Left ventricle myocardium superior (tissue), 1 donor: ENCODE data around the gene PLPPR3. TPM values are rescaled to one million over a fixed set of nuclear protein-coding genes. Genes with fewer than 3 reads are reported as not detected.

Experiments
- ATAC-seq: fragments of 200-7000 bp; cut with Tn5 transposase; one replicate; pipeline ENCODE4 v1.9.1; 2020; ENCODE audit warnings: mild to moderate bottlenecking, moderate library complexity
- DNase-seq: peaks from one replicate; pipeline ENCODE4 v3.0.0-alpha.2; 2020
- intact Hi-C: fragments of 100-400 bp; cut with micrococcal nuclease; formaldehyde crosslinking; loops from one replicate; pipeline ENCODE4 v1.11.0; 2022
- total RNA-seq: library from RNA; stranded (reverse); fragmentation: NEBNext Ultra II Directional; extraction: Animal tissue kit (Norgen Biotek cat#: 25700); gene quantifications from one replicate; pipeline ENCODE4 v1.2.1, GENCODE V29; 2021
- donor health status: DM: no; HTN: yes; CAD: no; lungs with severe emphysema.

PLPPR3 gene
- total RNA-seq, 1 donor from 2014 or later: not detected

DNA sequence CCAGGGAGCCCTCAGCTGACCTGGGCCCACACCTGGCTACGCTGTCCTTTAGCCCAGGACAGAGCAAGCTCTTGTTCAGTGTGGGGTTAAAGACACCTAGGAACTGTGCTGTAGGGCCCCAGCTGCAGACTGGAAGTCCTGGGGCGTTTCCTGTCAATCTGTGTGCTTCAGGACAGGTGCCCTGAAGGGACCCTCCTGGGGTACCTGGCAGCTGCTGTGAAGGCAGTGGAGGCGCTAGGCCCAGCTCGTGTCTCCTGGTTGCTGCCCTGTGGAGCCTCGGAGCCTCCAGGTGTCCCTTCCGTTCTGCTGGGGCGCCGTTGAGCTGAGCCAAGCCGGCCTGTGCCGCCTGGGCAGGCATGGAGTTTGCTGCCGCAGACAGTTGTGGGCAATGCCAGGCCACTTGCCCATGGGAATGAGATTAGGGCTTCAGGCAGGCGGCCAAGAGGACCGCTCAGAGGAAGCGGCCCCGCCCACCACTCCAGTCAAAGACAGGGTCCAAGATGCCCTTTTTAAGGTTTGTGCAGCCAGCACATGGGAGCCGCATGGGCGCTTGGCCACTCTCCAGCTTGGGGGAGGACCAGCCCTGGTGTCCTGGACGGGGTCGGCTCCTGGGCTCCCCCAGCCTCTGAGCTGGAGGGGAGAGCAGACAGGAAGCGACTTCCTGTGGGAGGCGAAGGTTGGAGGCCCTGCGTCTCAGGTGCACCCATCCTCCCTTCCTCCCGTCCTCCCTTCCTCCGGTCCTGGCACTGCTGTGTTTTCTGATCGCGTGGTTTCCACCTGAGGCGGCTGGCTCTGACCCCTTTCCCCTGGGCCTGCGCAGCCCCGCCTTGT, 20.5 kb downstream of the PLPPR3 start:
- DNase-seq (peak; percentile 92), ATAC-seq (peak; percentile 43)
- intact Hi-C loops: no loop called here

DNA sequence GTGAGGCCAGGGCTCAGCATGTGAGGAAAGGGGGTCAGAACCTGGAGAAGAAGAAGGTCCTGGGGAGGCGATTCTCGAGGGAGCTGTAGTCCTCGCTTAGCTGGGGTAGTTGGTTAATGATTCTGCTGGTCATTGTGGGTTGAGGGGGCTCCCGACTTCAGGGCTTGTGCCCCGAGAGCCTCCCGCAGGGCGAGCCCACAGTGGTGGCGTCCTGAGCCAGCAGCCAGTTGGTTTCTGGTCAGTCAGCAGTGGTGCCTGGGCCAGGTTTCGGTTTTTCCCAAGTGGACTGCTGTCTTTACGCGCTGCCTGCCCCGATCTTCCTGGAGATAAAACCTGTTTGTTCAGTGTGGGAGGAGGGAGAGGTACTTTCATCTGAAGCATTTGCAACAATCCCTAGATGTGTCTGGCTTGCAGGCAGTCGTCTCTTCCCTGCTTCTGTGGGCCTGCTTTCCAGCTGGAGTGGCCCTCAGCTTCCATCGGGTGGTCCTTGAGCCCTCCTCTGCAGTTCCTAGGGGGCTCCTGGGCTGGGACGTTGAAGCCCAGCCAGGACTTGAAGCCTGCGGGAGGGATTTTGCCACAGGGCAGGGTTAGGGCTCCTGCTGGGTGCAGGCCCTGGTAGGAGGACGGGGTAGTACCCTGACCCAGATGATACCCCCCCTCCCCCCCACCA, 21.3 kb downstream of the PLPPR3 start:
- intact Hi-C loops: no loop called here
- DNase-seq: no peak
- no peak for ATAC-seq

DNA sequence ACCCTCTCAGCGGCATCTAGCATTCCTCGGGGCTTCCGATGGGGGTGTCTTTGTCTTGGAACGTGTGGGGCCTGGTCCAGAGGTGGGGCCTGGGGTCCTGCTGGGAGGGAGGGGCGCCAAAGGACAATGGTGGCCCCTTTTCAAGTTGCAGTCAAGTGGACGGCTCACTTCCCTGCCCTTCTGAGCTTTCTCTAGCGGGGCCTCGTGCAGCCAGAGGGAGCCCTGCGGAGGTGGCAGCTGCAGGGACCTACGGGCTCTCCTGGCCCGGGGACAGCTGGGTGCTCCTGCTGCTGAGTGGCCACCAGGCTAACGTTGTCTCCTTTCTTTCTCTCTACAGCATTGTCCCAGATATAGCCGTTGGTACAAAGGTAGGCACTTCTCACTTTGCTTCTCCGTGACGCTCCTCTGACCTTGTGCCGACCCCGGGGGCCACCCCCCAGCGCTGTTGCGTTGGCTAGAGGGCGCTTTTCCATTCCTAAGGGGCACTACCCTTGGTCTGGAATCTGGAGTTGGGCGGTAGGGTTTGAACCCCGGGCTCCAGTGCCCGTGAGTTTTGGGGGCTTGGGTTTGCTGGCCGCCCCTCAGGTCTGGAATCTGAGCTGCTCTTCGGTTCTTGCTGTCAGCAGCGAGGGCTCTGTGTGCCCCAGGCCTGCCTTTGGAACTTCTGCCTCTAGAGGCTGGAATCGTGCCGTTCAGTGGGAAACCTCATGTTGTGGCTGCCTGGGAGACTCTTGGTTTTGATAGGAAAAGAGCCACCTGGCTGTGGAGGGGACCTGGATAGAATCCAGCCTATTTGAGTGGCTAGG, 22.5 kb downstream of the PLPPR3 start:
- DNase-seq: no peak
- ATAC-seq: no peak
- intact Hi-C loops: no loop called here

- intact Hi-C loops: no loop called here
- DNase-seq: no peak
These were observed 23.2 kb downstream of the PLPPR3 start for GRCh38 chr19:798415-799075.

DNA sequence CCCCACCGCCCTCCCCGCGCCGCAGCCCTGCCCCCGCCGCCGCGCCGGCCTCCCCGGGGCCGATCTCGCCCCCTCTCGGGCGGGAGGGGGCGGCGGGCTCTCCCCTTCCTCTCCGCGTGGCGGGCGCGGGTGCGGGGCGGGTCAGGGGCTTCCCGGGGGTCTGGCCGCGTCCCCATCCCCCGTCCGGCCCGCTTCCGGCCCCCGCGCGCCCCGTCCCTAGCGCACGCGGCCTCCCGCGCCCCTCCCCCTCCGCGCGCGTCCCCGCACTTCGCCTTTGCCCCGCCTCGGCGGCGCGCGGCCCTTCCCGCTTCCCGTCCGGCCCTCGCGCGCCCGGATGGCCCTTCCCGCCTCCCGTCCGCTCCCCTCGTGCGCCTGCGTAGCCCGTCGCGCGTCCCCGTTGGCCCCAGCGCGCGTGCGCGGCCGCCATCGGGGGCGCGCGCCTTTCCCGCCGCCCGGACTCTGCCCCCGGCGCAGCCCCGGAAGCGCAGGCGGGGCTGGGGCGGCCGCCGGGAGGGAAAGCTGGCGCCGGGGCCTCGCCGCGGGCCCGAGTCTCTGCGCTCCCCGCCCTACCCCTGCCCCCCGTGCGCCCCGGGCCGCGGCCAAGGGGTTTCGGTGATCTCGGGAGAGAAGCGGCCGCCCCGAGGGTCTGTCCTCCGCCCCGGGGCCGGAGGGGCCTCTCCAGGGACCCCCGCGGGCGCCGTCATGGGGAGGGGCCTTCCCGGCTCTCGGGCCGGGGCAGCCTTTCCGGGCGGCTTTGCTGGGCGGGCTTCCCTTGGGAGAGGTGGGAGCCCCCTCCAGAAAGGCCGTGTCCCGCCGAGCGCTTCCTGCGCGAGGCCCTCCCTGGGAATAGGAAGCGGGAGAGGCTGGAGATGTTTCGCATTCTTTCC, 24.0 kb downstream of the PLPPR3 start:
- DNase-seq (peak; percentile 95), ATAC-seq (peak; percentile 34)
- intact Hi-C loops: no loop called here

More at GRCh38 chr19:798415-799075, 23.2 kb downstream of the PLPPR3 start:
- no peak for ATAC-seq

- intact Hi-C loops: no loop called here
These were observed 24.8 kb downstream of the PLPPR3 start, which contains the start of gene PTBP1 for GRCh38 chr19:796692-797527. PTBP1 (plus strand) TSS chr19:797452; CDS start chr19:797498, 46 bp downstream.

DNA sequence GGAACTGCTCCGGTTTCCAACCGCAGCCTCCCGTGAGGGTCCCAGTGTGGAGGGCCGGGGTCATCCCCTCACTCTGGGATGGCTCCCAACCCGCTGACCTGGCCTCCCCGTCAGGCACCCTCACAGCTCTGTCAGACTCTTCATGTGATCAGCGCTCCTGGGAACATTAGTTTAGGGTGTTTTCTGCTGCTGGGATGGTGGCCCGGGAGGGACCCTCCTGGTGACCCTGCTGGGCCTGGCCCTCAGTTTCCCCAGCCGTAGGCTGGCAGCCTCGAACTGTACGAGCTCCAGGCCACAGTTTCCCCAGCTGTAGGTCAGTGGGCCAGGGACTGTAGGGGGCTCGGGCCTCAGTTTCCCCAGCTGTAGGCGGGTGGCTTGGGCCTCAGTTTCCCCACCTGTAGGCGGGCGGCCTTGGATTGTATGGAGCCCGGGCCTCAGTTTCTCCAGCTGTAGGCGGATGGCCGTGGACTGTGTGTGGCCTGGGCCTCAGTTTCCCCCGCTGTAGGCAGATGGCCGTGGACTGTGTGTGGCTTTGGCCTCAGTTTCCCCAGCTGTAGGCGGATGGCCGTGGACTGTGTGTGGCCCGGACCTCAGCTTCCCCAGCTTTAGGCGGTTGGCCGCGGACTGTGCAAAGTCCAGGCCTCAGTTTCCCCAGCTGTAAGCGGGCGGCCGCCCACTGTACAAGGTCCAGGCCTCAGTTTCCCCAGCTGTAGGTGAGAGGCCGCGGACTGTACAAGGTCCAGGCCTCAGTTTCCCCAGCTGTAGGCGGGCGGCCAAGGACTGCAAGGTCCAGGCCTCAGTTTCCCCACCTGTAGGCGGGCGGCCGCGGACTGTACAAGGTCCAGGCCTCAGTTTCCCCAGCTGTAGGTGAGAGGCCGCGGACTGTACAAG, 25.8 kb downstream of the PLPPR3 start:
- intact Hi-C loops: no loop called here
- ATAC-seq (no peak), DNase-seq (no peak)

More at GRCh38 chr19:796692-797527, 24.8 kb downstream of the PLPPR3 start, which contains the start of gene PTBP1:
- DNase-seq (peak; percentile 100), ATAC-seq (peak; percentile 89)

DNA sequence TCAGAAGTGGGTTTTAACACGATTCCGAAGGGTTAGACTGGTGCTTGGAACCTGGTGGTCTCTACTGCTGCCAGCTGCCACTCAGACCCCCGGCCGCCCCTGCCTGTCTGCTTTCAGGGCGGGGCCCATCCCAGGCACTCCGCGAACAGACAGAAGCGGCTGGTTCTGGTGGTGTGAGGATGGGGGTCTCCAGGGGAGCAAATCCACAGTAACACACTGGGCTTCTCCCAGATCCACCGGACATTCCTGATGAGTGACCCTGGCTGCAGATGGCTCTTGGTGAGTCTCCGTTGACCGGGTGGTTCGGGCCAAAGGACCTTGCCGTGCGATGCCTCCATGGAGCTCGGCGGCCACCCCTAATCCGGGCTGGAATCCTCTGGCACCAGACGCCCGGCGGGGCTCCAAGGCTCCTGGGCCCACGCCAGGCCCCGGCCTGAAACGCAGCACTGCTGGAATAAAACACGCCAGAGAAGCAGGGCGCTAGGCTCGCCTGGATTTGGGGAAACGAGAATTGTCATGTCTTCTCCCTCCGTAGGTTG, 26.6 kb downstream of the PLPPR3 start:
- peak; percentile 73 for DNase-seq
- no peak for ATAC-seq
- intact Hi-C loops: no loop called here

- no peak for ATAC-seq
- DNase-seq: no peak
- intact Hi-C loops: no loop called here
These were observed 27.9 kb downstream of the PLPPR3 start for GRCh38 chr19:793806-794205.

GRCh38 chr19:792306-792885, 29.4 kb downstream of the PLPPR3 start:
- no peak for ATAC-seq
- no peak for DNase-seq
- intact Hi-C loops: no loop called here

DNA sequence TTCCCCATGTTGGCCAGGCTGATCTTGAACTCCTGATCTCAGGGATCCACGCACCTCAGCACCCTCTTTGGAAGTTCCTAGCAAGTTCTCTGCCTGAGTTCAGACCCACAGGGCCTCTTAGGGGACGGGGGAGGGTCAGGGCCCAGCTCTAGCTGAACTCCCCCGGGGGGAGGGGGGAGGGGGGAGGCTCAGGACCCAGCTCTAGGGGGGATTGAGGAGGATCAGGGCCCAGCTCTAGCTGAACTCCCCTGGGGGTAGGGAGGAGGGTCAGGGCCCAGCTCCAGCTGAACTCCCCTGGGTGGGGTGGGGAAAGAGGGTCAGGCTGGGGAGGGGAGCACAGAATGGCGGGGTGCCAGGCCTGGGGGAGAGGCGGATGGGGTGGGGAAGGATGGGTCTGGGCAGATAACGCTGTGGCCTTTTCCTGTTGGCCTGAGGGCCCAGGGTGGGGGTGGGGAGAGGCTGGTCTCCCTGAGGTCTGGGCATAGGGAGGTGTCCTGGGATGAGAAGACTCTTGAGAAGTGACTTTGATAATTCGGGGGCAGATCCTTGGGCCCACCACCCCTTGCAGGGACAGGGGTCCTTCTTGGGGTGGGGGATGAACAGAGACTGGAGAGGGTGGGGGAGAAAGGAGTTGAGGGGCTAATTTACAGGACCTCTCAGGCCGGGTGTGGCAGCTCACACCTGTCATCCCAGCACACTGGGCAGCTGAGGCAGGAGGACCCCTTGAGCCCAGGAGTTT, 30.0 kb downstream of the PLPPR3 start:
- intact Hi-C loops: no loop called here
- peak; percentile 8 for ATAC-seq

DNA sequence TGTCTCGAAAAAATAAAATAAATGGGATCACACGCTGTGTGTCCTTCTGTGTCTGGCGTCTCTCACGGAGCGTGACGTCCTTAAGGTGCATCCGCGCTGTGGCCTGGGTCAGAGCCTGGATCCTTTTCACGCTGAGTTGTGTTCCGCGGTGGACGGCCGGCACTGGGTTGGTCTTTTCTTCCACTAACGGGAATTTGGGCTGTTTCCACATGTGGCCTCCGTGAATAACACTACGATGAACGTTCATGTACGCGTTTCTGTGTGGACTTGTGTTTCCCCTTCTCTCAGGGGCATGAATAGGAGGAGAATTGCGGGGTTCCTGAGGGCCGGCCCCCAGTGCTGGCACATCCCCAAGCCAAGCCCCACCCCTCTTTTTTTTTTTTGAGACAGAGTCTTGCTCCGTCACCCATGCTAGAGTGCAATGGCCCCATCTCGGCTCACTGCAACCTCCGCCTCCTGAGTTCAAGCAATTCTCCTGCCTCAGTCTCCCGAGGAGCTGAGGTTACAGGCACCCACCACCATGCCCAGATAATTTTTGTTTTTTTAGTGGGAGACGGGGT, 30.7 kb downstream of the PLPPR3 start:
- intact Hi-C loops: no loop called here
- DNase-seq: no peak
- ATAC-seq: no peak

More for the DNA sequence above, 30.0 kb downstream of the PLPPR3 start:
- no peak for DNase-seq

DNA sequence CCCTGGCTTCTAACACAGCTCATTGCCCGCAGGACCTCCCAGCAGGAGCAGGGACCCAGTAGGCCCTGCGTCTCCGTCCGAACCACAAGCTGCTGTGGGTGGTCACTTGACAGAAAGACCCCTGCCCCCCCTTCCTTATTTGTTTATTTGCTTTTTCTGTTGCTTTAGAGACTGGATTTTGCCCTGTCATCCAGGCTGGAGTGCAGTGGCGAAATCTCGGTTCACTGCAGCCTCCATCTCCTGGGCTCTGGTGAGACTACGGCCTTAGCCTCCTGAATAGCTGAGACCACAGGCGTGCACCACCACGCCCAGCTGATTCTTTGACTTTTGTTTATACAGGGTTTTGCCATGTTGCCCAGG, 32.1 kb downstream of the PLPPR3 start:
- intact Hi-C loops: no loop called here
- DNase-seq (no peak), ATAC-seq (no peak)

- DNase-seq: no peak
- intact Hi-C loops: no loop called here
- peak; percentile 72 for ATAC-seq
These were observed 32.6 kb downstream of the PLPPR3 start for GRCh38 chr19:788983-789700.
